B cell (primary cell): ENCODE measurements around the gene NOSTRIN. TPM values are rescaled to one million over a fixed set of nuclear protein-coding genes. Genes with fewer than 3 reads are reported as not detected.
"Not testable (repeated sequence)": the region's sequence is repeated elsewhere in the genome, so short reads cannot be mapped to it uniquely, and the experiment has no call there.

Source experiments
- ATAC-seq: fragments of 200-7000 bp; cut with Tn5 transposase; one replicate; pipeline ENCODE4 v1.10.0; 2021; ENCODE audit warnings: low read depth, mild to moderate bottlenecking, moderate number of reproducible peaks, moderate library complexity
- CTCF ChIA-PET: fragments of 350-600 bp; sonication (Branson Sonifier 250); formaldehyde crosslinking; loops from one replicate; lab custom pipeline; 2021; ENCODE audit warnings: antibody characterized with exemption, inconsistent platforms; lab: Charles Lee
- POLR2A ChIA-PET: fragments of 350-600 bp; sonication (Branson Sonifier 250); formaldehyde crosslinking; loops from one replicate; lab custom pipeline; 2021; ENCODE audit warnings: antibody characterized with exemption; lab: Charles Lee
- DNase-seq: peaks from one replicate; pipeline ENCODE4 v3.0.0; 2013
- H2AFZ ChIP-seq: 2 replicates; pipeline ENCODE4 v1.6.1; 2012; ENCODE audit warnings: mild to moderate bottlenecking, low read depth, low read length; ENCODE audit not compliant: insufficient read depth, poor library complexity, severe bottlenecking
- H3K27ac ChIP-seq, 2 donors: 1 replicate in 1 of 2; 2 replicates in 1 of 2; pipeline ENCODE4 v1.5.1; 2012 to 2013; ENCODE audit warnings: low read length in 2 of 2, mild to moderate bottlenecking in 2 of 2, moderate library complexity in 1 of 2
- H3K27me3 ChIP-seq, 4 experiments: fragments of 200-600 bp in 1 of 4; sonication (generic) in 1 of 4; replicated peaks in 1 of 4; 1 replicate in 2 of 4; 2 replicates in 2 of 4; pipeline versions ENCODE4 v1.6.1 to v1.7.0; 2013 to 2016; ENCODE audit warnings: low read length in 3 of 4, mild to moderate bottlenecking in 2 of 4, mixed read lengths in 1 of 4, moderate library complexity in 1 of 4; ENCODE audit not compliant: insufficient read depth in 4 of 4, control insufficient read depth in 3 of 4; ENCODE audit errors: control extremely low read depth in 1 of 4
- H3K36me3 ChIP-seq, 2 experiments: replicated peaks in 1 of 2; 1 replicate in 1 of 2; 2 replicates in 1 of 2; pipeline versions ENCODE4 v1.6.1 to v1.7.1; 2013; ENCODE audit warnings: low read length in 1 of 2; ENCODE audit not compliant: insufficient read depth in 2 of 2, control insufficient read depth in 1 of 2; ENCODE audit errors: control extremely low read depth in 1 of 2, extremely low read depth in 1 of 2
- H3K4me1 ChIP-seq, 2 donors: fragments of 200-600 bp in 1 of 2; sonication (generic) in 1 of 2; 1 replicate in 1 of 2; 2 replicates in 1 of 2; pipeline versions ENCODE4 v1.5.1 to v1.6.1; 2013 to 2017; ENCODE audit warnings: low read length in 2 of 2; ENCODE audit not compliant: control insufficient read depth in 2 of 2, insufficient read depth in 2 of 2
- H3K4me2 ChIP-seq: replicated peaks from 2 replicates; pipeline ENCODE3; 2012; ENCODE audit warnings: mild to moderate bottlenecking, low read depth, low read length; ENCODE audit not compliant: poor library complexity, severe bottlenecking
- H3K4me3 ChIP-seq, 5 experiments: fragments of 200-600 bp in 1 of 5; sonication (generic) in 1 of 5; 1 replicate in 3 of 5; 2 replicates in 2 of 5; pipeline versions ENCODE4 v1.5.1 to v1.7.0; 2011 to 2016; ENCODE audit warnings: low read length in 4 of 5, mild to moderate bottlenecking in 4 of 5, low read depth in 2 of 5, control low read depth in 1 of 5, moderate library complexity in 1 of 5; ENCODE audit not compliant: insufficient read depth in 1 of 5; ENCODE audit errors: control extremely low read depth in 1 of 5, extremely low read depth in 1 of 5
- H3K79me2 ChIP-seq: fragments of 200-600 bp; sonication (generic); one replicate; pipeline ENCODE4 v1.6.0; 2016; ENCODE audit warnings: low read length; ENCODE audit not compliant: control insufficient read depth, insufficient read depth
- H3K9ac ChIP-seq: fragments of 200-600 bp; sonication (generic); 2 replicates; pipeline ENCODE4 v1.6.1; 2017; ENCODE audit warnings: mild to moderate bottlenecking, low read length, moderate library complexity
- H3K9me3 ChIP-seq, 3 donors: one replicate each; pipeline versions ENCODE4 v1.6.1 to v1.7.1; 2013; ENCODE audit warnings: low read length in 2 of 3; ENCODE audit not compliant: control insufficient read depth in 2 of 3, insufficient read depth in 1 of 3; ENCODE audit errors: control extremely low read depth in 1 of 3
- H4K20me1 ChIP-seq: 2 replicates; pipeline ENCODE4 v1.6.0; 2012; ENCODE audit warnings: mild to moderate bottlenecking, low read length; ENCODE audit not compliant: insufficient read depth, control insufficient read depth, poor library complexity, severe bottlenecking
- H3K27ac Mint-ChIP-seq: one replicate; pipeline ENCODE4 v1.8.0; 2021; ENCODE audit warnings: mixed read lengths
- H3K27me3 Mint-ChIP-seq: one replicate; pipeline ENCODE4 v1.8.0; 2021; ENCODE audit warnings: mixed read lengths
- H3K4me1 Mint-ChIP-seq: one replicate; pipeline ENCODE4 v1.8.0; 2021; ENCODE audit warnings: mixed read lengths
- H3K4me3 Mint-ChIP-seq: one replicate; pipeline ENCODE4 v1.8.0; 2021; ENCODE audit warnings: mixed read lengths
- H3K9me3 Mint-ChIP-seq: one replicate; pipeline ENCODE4 v1.8.0; 2022; ENCODE audit warnings: mixed read lengths; ENCODE audit not compliant: insufficient read depth
- WGBS: methylation state at CpG from one replicate; pipeline ENCODE4 v1.1.5; 2013; ENCODE audit warnings: missing lambda C conversion rate; ENCODE audit not compliant: insufficient coverage; 5-methylcytosine and 5-hydroxymethylcytosine counted together
- intact Hi-C: fragments of 100-400 bp; cut with micrococcal nuclease; formaldehyde crosslinking; loops from one replicate; pipeline ENCODE4 v1.10.0; 2022
- polyA plus RNA-seq: library from polyadenylated mRNA; depleted of rRNA; stranded (reverse); fragments of >200 nt; gene quantifications from 2 replicates; pipeline ENCODE4 v1.2.3, GENCODE V29; 2012
- total RNA-seq, 2 donors: library from RNA; stranded (reverse); fragments of 120-200 nt in 1 of 2; gene quantifications; 1 replicate in 1 of 2; 2 replicates in 1 of 2; pipeline versions ENCODE4 v1.2.3 to v1.2.4, GENCODE V29; 2013 to 2022

Gene NOSTRIN
- total and polyA plus RNA-seq, 2 donors (not counting 1 experiment from before 2014, with no cell fraction given): not detected

DNA sequence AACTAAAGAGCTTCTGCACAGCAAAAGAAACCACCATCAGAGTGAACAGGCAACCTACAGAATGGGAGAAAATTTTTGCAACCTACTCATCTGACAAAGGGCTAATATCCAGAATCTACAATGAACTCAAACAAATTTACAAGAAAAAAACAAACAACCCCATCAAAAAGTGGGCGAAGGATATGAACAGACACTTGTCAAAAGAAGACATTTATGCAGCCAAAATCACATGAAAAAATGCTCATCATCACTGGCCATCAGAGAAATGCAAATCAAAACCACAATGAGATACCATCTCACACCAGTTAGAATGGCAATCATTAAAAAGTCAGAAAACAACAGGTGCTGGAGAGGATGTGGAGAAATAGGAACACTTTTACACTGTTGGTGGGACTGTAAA is 67.9 kb downstream of the NOSTRIN start:
- H3K27me3 Mint-ChIP-seq, intact Hi-C loops, H3K9ac ChIP-seq, H3K4me3 Mint-ChIP-seq, POLR2A ChIA-PET, H2AFZ ChIP-seq, DNase-seq, ATAC-seq, H3K79me2 ChIP-seq, H3K4me1 ChIP-seq, H3K9me3 Mint-ChIP-seq, H3K36me3 ChIP-seq, CTCF ChIA-PET, H3K27ac ChIP-seq, H3K4me2 ChIP-seq, H3K4me1 Mint-ChIP-seq, H4K20me1 ChIP-seq, H3K4me3 ChIP-seq, H3K9me3 ChIP-seq, H3K27me3 ChIP-seq, H3K27ac Mint-ChIP-seq: not testable (repeated sequence)
- WGBS: no CpG with 5 or more reads among the region's 1 CpG

DNA sequence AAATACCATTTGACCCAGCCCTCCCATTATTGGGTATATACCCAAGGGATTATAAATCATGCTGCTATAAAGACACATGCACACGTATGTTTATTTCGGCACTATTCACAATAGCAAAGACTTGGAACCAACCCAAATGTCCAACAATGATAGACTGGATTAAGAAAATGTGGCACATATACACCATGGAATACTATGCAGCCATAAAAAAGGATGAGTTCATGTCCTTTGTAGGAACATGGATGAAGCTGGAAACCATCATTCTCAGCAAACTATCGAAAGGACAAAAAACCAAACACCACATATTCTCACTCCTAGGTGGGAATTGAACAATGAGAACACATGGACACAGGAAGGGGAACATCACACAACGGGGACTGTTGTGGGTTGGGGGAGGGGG is 68.4 kb downstream of the NOSTRIN start:
- H3K4me3 Mint-ChIP-seq, H3K27me3 Mint-ChIP-seq, H3K27ac ChIP-seq, intact Hi-C loops, H3K4me2 ChIP-seq, H3K9me3 Mint-ChIP-seq, H3K4me1 ChIP-seq, H3K4me3 ChIP-seq, H3K36me3 ChIP-seq, H3K27ac Mint-ChIP-seq, H3K9ac ChIP-seq, H2AFZ ChIP-seq, ATAC-seq, H3K79me2 ChIP-seq, H3K9me3 ChIP-seq, CTCF ChIA-PET, H3K4me1 Mint-ChIP-seq, H4K20me1 ChIP-seq, H3K27me3 ChIP-seq, DNase-seq, POLR2A ChIA-PET: not testable (repeated sequence)
- WGBS: no CpG with 5 or more reads among the region's 4 CpGs
